NOMO-1 treated with DMSO at 0.1 percent for 48 hours (cell line): Measurements from ENCODE around the gene ASZ1.

Experiments
- DNase-seq: peaks from one replicate; lab custom pipeline; 2025; ENCODE audit not compliant: unreplicated experiment; lab: John Stamatoyannopoulos, UW

Gene ASZ1

DNA sequence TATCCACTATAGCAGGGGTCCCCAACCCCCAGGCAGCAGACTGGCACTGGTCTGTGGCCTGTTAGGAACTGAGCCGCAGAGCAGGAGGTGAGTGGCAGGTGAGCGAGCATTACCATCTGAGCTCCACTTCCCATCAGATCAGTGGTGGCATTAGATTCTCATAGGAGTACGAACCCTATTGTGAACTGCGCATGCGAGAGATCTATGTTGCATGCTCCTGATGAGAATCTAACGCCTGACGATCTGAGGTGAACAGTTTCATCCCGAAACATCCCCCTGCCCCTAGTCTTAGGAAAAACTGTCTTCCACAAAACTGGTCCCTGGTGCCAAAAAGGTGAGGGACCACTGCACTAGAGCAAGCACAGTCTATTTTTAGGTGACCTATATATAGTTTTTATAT lies 23.6 kb downstream of the ASZ1 start:
- DNase-seq, result no peak

DNA sequence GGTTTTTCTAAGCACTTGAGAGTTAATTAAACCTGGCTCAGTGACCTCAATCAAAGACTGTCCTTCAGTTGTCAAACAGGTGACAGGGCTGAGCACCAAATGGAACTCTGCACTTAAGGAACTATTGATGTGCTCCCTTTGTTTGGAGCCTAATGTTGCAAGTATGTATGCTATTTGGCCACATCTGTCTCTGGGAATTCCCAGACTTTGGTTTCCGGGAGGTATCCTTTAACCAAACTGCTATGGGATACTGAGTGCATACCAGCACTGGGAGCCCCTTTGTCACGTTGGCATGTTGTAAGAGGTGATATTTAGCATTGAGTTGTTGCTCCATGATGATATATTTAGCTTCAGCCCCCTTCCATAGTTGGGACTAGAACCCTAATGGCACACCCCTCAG lies 25.2 kb downstream of the ASZ1 start:
- DNase-seq, result no peak

DNA sequence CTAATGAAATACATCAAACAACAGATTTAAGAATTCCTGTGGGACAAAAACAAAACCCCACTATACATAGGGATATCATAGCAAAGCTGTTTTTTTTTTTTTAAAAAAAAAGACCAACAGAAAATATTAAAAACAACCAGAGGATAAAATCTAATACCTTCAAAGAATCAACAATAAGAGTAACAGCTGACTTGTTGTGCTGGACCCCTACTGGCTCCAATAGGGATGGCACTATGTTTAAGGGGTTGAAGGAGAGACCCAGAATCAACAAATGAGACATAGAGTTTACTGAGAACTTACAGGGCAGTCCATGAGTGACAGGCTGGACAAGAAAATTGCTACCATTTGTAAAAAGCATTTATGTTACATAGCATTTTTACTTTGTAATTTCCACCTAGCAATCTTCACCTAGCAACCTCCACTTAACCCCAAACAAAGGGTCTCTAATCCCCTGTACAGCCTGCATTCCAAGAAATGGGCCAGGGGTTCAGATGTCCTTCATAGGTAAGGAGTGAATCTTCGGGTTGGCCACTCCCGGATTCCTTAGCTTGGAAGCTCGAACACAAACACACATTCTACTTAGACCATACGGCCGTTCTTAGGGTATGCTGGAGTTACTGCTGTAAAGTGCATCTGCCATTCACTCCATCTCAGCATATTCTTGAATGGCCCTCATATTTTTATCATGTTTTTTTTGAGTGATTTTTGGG lies 25.8 kb downstream of the ASZ1 start:
- DNase-seq, result no peak

DNA sequence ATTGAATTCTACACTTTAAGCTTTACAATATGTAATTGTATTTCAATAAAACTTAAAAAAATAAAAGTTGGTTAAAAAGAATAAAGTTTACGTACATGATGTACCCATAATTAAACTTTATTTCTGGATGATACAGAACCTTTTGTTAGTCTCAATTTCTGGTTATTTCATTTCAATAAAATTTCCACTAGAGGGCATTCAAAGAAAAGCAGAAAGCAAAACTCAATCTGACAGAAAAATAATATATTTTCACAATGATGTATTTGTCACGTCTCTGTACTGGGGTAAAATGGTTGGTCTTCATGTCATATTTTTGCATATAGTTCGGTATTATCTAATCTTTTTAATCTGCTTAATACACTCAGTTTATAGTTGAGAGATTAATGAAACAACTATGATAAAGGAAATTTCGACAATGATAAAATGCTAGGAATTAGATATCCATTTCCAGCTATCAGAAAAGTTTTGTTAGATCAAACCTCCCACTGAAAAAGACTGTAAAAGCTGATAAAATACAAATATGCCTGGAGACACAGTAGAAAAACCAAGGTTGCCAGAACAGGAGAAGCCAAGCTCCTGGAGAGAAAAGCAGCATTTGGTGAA lies 27.4 kb downstream of the ASZ1 start:
- peak; percentile 2 for DNase-seq

DNA sequence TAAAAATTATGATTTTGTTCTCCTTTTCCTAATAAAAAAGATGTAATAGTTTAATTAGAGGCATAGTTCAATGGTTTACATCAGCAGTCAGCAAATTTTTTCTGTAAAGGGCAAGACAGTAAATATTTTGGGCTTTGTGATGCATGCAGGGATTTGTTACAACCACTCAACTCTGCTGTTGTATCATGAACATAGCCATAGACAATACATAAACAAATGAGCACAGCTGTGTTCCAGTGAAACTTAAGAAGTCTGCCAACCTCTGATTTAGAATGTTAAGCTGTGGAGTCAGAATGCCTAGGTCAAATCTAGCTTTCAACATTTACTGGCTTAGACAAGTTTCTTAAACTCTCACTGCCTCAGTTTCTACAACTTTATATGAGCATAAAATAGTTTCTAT lies 31.6 kb downstream of the ASZ1 start:
- no peak for DNase-seq

DNA sequence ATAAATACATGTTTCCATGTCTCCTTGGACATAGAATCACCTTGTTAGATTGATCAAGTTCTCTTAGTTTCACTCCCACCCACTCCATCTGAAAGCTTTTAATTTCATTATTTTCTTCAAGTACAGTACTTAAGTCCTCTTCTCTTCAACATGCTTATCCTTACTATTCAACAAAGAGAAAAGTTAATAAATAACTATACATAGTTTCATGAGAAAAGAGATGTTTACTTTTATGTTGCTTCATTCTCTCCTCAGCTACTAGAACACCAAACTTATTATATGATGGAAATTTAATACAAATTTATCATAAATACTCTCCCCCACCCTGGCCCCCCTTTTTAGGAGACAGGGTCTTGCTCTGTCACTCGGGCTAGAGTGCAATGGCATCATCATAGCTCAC lies 33.5 kb downstream of the ASZ1 start:
- no peak for DNase-seq

DNA sequence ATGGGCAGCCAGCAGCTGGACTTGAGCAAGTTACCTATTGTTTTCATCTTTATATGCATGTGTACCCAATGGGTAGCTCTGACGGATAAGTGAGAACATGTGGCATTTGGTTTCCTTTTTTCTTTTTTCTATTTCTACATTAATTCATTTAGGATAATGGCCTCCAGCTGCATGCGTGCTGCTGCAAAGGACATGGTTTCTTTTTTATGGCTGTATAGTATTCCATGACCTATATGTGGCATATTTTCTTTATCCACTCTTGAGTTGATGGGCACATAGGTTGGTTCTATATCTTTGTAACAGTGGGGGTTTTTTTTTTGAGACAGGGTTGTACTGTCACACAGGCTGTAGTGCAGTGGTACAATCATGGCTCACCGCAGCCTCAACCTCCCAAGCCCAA lies 37.4 kb downstream of the ASZ1 start:
- no peak for DNase-seq

DNA sequence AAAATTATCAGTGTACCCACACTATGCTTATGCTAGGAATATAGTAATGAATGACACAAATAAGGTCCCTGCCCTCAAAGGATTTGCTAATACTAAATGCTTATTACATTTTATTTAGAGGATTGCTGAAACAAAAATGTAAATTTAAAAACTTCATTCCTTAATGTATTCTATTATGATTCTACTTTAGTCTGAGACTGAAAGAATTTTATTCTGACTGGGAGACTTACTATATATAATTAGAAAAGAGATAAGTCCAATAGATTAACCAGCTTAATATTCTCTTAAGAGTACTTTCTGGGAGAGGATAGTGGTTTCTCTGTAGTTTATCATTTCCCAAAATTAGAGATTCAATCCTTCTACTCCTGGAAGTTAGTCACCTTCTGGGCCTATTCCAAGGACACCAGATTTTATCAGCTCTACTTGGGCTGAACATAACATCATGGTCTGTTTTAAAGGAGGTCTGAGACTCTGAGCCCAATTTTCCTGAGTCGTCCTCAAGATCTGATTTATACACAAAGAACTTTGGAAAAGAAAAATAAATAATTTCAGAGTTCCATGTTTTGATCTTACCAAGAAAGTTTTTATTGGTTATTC lies 41.1 kb downstream of the ASZ1 start:
- no peak for DNase-seq

DNA sequence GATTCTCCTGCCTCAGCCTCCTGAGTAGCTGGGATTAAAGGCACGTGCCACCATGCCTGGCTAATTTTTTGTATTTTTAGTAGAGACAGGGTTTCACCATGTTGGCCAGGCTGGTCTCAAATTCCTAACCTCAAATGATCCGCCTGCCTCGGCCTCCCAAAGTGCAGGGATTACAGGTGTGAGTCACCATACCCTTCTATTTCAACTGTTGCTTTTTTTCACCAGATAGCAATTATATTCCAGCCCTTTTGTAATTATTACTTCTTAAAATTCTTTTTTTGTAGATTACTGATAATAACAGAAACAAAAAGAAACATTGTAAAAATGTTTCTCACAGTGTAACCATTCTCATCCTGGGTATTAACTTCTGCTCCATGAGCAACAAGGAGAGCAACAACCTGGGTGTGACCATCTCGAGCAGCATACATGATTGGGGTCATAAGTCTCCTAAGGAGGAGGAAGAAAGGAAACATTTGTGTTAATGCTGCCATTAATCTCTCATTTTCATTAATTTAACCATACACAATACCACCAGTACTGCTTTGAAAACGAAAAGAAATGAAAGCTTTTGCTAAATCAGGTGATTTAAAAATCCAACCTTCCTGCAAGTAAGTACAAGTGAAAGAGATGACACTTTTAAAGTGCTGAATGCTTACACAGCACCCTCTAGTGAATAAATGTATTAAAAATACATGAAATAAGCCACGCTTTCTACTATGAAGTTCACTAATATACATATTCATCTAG lies 41.8 kb downstream of the ASZ1 start:
- DNase-seq, result peak; percentile 4

DNA sequence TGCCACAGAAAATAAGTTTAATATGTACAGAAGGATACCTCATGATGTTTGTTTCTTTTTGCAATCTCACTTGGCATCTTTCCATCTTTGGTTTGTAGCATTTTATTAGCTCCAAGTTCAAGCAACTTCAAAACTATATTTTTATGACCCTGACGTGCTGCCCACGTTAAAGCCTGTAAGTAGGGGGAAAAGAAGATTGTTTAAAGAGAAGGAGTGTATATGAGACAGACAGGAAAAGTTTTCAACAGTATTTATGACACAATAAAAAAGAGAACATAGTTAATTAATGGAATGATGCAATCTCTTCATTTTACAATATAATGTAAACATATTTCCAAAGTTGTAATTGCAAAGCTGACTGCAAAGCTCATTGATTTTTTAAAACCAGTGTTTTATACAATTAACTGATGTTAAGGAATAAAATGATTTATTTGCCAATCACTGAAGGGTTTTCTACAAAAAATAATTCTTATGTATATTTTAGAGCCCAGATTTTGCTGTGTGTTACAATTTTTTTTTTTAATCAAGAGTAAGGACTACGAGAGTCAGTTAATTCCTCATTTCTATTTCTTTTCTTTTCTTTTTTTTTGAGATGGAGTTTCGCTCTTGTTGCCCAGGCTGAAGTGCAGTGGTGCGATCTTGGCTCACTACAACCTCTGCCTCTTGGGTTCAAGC lies 42.5 kb downstream of the ASZ1 start:
- no peak for DNase-seq

DNA sequence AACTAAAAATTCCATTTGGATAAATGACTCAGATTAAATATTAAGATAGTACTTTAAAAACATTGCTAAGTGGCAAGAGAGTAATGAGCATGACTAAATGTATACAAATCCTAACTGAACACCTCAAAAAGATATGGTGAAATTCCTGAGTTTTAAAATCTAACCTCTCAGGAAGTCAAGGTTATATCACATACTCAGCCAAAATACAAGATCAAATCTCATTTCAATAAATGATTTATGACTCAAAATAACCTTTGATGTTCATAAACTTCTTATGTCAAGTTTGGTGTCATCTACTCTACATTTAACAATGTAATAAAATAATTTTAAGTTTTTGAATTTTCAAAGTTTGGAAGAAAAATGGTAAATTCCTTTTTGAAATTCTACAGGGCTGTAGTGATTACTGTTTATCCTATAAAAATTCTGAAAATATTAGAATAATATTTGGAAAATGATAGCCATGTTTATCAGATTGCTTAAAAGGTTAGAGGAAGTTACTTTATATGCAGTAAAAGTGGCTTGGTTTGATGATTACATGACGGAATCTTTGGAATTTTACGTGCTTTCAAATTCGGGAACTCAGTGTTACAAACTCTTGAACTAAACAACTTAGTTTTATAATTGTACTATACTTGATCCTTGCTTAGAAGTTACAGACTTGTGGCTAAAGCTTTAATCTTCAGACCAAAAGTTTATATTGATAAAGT lies 43.7 kb downstream of the ASZ1 start:
- no peak for DNase-seq

DNA sequence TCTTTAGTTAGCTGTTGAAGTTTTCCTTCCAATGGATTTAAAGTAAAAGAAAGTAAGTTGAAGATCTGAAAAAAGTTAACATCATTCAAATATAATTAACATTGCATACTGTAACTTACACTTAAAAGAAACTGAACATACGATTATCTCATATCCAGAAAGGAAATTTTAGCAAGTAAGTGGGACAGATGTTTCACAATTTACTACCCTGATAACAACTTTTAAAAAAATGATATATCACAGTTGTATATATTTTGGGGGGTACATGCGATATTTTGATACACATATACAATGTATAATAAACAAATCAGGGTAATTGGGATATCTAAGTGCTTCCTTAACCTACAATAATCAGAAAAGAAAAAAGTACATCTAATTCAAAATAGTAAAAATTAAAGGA lies 44.2 kb downstream of the ASZ1 start:
- no peak for DNase-seq

DNA sequence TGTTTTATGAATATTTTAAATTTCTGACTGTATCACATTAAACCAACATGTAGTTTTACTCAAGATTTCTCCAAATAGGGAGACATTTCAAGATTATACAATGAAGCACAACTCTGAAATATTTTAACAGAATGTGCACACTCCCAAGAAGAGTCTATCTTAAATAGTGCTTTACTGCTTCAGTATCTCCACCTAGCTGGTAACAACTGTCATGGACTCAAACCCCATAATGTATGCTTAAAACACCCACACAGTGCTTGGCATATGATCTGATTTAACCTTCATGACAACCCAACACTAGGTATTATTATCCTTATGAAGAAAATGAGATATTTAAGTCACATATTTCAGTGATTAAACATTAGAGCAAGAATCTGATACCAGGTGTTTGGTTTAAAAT lies 45.9 kb downstream of the ASZ1 start:
- DNase-seq, result no peak

DNA sequence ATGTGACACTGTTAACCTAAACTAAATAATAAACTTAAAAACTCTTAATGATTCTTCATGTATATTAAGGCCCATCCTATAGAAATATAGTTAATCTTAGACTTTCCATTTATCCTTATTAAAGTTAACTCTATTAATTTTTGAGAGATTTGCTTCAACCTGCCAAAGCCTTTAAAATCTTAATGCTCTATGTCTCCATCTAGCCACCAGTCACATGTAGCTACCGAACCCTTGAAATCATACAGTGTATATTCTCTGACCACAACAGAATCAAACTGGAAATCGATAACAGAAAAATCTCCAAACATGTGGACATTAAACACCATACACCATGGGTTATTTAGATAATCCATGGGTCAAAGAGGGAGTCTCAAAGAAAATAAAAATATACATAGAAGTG lies 51.9 kb downstream of the ASZ1 start:
- DNase-seq, result no peak

DNA sequence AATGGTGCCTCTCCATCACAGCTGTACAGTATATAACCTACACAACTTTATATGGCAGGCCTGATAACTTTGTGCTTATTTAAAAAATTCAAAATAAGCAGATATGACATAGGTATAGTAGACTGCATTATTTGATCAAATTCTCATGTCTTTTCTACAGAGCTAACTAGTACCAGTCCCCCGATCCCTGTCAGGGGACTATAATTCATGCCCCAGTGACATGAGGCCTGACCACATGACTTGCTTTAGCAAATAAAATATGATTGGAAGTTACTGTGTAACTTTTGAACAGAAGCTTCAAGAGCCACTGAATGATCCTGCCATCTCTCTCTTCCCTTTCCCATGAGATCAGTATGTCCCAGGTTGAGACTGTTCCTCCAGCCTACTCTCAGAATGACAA lies 55.2 kb downstream of the ASZ1 start:
- DNase-seq, result no peak

DNA sequence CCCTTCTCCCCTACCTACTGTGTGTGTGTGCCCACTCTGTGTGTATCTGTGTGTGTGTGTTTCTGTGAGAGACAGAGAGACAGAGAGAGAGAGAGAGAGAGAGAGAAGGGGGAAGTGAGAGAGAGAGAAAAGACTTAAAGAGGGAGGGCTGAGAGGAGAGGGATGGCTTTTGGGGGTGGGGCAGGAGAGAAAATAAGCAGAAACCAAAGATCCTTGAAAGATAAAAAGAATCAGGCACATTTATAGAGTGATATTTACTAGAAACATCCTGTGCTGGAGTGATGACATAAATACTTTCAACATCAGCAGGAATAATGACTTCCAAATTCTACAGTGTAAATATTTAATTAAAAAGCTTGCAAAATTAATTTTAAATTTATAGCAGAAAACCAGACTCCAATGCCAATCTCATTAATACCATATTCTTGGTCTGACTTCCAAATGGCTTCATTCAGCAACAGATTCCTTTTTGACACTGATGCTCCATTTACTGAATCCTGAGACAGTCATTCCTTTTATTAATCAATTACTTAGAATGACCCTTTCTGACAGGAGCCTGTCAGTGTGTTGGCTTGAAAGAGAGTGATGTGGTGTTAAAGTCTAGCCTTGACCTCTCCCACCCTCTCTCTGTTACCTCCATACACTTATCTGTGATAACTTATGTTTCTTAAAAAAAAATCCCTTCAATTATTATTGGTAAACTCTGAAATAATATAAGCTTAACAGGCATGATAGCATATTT lies 62.8 kb downstream of the ASZ1 start:
- DNase-seq, result no peak

DNA sequence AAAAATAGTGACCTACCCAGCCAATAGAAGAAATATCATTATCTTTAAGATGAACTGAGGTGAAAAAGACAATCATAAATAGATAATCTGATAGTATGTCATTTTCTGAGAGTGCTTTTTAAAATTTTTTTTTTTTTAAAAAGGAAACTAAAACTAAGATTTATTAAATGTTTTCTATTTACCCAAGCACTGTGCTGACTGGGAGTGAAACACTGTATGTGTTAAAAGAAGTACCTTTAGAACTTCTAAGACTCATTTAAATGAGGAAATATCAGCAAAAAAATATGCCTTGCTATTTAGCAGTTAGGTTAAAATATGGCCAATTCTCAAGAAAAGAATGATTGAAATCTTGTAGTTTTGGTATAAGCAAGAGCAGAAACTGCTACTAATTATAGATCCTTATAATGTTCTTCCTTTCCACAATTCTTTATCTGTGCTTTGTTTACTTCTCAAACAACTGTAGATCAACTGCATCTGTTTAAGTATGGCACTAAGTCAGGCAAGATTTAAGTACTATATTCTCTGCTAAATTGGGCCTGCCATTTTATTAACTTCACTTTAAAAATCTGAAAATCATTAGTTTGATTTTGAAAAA lies 64.9 kb downstream of the ASZ1 start:
- no peak for DNase-seq

DNA sequence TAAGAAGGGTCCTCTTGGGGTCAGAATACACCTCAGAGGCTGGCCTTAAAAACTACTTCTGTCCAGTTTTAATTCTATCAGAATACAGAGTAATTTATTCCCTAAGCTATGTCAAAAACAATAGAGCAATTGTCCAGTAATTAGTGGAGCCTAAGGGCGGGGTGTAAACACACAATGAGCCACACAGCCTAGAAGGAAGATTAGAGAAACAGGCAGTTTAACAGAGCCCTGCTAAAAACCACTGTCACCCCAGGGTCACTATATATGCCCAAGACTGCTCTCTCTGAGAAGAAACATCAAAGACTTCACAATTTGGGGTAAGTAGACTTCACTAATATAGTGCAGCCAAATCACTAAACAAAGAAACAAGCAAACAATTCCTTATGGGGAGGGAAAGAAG lies 77.3 kb downstream of the ASZ1 start:
- DNase-seq, result no peak

DNA sequence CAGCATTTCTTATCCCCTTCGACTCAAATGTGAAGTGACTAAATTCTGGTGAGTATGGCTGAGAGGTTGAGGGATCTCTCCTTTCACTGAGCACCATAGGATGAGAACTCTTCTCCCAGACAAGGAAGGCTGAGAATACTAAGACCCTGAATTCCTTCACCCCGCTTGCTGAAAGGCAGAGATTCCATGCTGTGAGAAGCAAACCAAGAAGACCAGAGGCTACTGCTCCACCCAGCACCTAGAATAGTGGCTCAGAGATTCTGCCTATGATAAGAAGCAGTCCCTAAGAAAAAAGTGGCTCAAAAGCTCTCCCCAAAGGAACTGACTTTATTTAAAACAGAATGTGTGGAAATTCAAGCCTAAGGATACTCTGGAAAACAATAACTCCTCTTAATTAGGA lies 77.7 kb downstream of the ASZ1 start:
- DNase-seq, result no peak
